SK-N-SH treated with all-trans-retinoic acid at 6 μM for 48 hours (cell line): ENCODE measurements around the gene MPC1.

Experiments
- ATAC-seq: fragments of 200-7000 bp; cut with Tn5 transposase; 3 replicates; pipeline ENCODE4 v1.9.1; 2020; ENCODE audit warnings: mild to moderate bottlenecking, moderate library complexity
- BACH2 ChIP-seq: fragments of 250-450 bp; sonication (Bioruptor Pico); IDR thresholded peaks from 2 replicates; pipeline ENCODE4 v1.9.0; 2021; ENCODE audit warnings: mild to moderate bottlenecking, borderline replicate concordance
- CSDC2 ChIP-seq: fragments of 250-450 bp; sonication (Bioruptor Pico); IDR thresholded peaks from 2 replicates; pipeline ENCODE4 v1.5.0; 2020; ENCODE audit warnings: mild to moderate bottlenecking, moderate library complexity
- ESRRG ChIP-seq: fragments of 250-450 bp; sonication (Bioruptor Pico); IDR thresholded peaks from 2 replicates; pipeline ENCODE4 v1.6.1; 2021; ENCODE audit warnings: mild to moderate bottlenecking
- GLIS3 ChIP-seq: fragments of 250-450 bp; sonication (Bioruptor Pico); IDR thresholded peaks from 2 replicates; pipeline ENCODE4 v1.5.0; 2020; ENCODE audit warnings: mild to moderate bottlenecking, moderate library complexity
- ISL1 ChIP-seq: fragments of 250-450 bp; sonication (Bioruptor Pico); IDR thresholded peaks from 2 replicates; pipeline ENCODE4 v2.1.2; 2022; ENCODE audit warnings: mild to moderate bottlenecking, moderate library complexity
- RARB ChIP-seq: fragments of 250-450 bp; sonication (Bioruptor Pico); IDR thresholded peaks from 2 replicates; pipeline ENCODE4 v1.8.0; 2021; ENCODE audit warnings: mild to moderate bottlenecking, moderate library complexity
- SNAI2 ChIP-seq: fragments of 250-450 bp; sonication (Bioruptor Pico); IDR thresholded peaks from 2 replicates; pipeline ENCODE4 v1.5.0; 2020; ENCODE audit warnings: mild to moderate bottlenecking, moderate library complexity
- TOX ChIP-seq: fragments of 250-450 bp; sonication (Bioruptor Pico); IDR thresholded peaks from 2 replicates; pipeline ENCODE4 v1.8.0; 2021; ENCODE audit warnings: mild to moderate bottlenecking, moderate library complexity, borderline replicate concordance
- ZC3H10 ChIP-seq: fragments of 250-450 bp; sonication (Bioruptor Pico); IDR thresholded peaks from 2 replicates; pipeline ENCODE4 v1.5.1; 2021; ENCODE audit warnings: mild to moderate bottlenecking, moderate library complexity
- ZFP3 ChIP-seq: fragments of 250-450 bp; sonication (Bioruptor Pico); IDR thresholded peaks from 2 replicates; pipeline ENCODE4 v1.5.0; 2020; ENCODE audit warnings: mild to moderate bottlenecking, moderate library complexity
- ZFP30 ChIP-seq: fragments of 450-650 bp; formaldehyde crosslinking; IDR thresholded peaks from 2 replicates; pipeline ENCODE4 v1.5.0; 2022; ENCODE audit warnings: mild to moderate bottlenecking, moderate library complexity
- ZNF565 ChIP-seq: fragments of 450-650 bp; formaldehyde crosslinking; conservative IDR thresholded peaks from 2 replicates; pipeline ENCODE4 v1.5.0; 2020; ENCODE audit warnings: low read depth, mild to moderate bottlenecking, moderate library complexity
- ZNF70 ChIP-seq: fragments of 450-650 bp; formaldehyde crosslinking; IDR thresholded peaks from 2 replicates; pipeline ENCODE4 v1.5.0; 2020; ENCODE audit warnings: mild to moderate bottlenecking, moderate library complexity
- ZNF8 ChIP-seq: fragments of 450-650 bp; formaldehyde crosslinking; IDR thresholded peaks from 2 replicates; pipeline ENCODE4 v1.5.0; 2020; ENCODE audit warnings: mild to moderate bottlenecking, moderate library complexity
- TF ChIP-seq, protein P1 (sequence below): fragments of 250-450 bp; sonication (Bioruptor Pico); IDR thresholded peaks from 2 replicates; pipeline ENCODE4 v1.5.0; 2020; ENCODE audit warnings: mild to moderate bottlenecking, moderate library complexity
- TF ChIP-seq, protein P2 (sequence below): fragments of 250-450 bp; sonication (Bioruptor Pico); IDR thresholded peaks from 2 replicates; pipeline ENCODE4 v1.8.0; 2021; ENCODE audit warnings: low read depth, mild to moderate bottlenecking, moderate library complexity, borderline replicate concordance
- TF ChIP-seq, protein P3 (sequence below): fragments of 250-450 bp; sonication (Bioruptor Pico); IDR thresholded peaks from 2 replicates; pipeline ENCODE4 v1.5.1; 2020; ENCODE audit warnings: low read depth, mild to moderate bottlenecking, moderate library complexity
- TF ChIP-seq, protein P4 (sequence below): fragments of 250-450 bp; sonication (Bioruptor Pico); IDR thresholded peaks from 2 replicates; pipeline ENCODE4 v1.5.1; 2021; ENCODE audit warnings: mild to moderate bottlenecking, moderate library complexity

The MPC1 gene

DNA sequence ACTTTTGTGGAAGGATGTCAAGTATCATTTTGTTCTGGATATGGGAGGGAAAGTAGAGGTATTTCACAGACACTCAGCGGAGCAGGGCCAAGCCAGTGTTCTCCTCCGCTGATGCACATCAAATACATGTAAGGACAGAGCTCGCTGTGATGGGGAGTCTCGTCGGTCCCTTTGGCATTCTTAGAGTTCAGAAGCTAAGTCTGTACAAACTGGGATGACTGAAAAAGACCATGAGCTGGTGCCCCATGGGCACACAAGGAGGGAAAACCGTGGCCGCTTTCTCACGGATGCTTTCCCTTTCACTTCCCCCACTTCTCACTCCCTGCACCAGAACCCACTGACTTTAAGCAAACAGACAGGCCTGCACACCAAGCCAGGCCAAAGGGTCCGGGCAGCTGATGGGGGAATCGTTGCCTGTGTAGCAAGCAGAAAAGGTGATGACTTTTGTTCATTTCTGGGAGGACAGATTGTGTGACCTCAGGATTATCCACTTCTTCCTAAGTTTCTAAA, 27.7 kb upstream of the MPC1 start (continued):
- TF ChIP-seq, protein P1, sequence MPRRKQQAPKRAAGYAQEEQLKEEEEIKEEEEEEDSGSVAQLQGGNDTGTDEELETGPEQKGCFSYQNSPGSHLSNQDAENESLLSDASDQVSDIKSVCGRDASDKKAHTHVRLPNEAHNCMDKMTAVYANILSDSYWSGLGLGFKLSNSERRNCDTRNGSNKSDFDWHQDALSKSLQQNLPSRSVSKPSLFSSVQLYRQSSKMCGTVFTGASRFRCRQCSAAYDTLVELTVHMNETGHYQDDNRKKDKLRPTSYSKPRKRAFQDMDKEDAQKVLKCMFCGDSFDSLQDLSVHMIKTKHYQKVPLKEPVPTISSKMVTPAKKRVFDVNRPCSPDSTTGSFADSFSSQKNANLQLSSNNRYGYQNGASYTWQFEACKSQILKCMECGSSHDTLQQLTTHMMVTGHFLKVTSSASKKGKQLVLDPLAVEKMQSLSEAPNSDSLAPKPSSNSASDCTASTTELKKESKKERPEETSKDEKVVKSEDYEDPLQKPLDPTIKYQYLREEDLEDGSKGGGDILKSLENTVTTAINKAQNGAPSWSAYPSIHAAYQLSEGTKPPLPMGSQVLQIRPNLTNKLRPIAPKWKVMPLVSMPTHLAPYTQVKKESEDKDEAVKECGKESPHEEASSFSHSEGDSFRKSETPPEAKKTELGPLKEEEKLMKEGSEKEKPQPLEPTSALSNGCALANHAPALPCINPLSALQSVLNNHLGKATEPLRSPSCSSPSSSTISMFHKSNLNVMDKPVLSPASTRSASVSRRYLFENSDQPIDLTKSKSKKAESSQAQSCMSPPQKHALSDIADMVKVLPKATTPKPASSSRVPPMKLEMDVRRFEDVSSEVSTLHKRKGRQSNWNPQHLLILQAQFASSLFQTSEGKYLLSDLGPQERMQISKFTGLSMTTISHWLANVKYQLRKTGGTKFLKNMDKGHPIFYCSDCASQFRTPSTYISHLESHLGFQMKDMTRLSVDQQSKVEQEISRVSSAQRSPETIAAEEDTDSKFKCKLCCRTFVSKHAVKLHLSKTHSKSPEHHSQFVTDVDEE (CRISPR knock-in tag) = no peak
- TF ChIP-seq ZNF8 (CRISPR knock-in tag) (no peak), GLIS3 (CRISPR knock-in tag) (no peak), ZNF565 (CRISPR knock-in tag) (no peak), ESRRG (no peak), ISL1 (CRISPR knock-in tag) (no peak), RARB (CRISPR knock-in tag) (no peak), TOX (CRISPR knock-in tag) (no peak)
- TF ChIP-seq, protein P2, sequence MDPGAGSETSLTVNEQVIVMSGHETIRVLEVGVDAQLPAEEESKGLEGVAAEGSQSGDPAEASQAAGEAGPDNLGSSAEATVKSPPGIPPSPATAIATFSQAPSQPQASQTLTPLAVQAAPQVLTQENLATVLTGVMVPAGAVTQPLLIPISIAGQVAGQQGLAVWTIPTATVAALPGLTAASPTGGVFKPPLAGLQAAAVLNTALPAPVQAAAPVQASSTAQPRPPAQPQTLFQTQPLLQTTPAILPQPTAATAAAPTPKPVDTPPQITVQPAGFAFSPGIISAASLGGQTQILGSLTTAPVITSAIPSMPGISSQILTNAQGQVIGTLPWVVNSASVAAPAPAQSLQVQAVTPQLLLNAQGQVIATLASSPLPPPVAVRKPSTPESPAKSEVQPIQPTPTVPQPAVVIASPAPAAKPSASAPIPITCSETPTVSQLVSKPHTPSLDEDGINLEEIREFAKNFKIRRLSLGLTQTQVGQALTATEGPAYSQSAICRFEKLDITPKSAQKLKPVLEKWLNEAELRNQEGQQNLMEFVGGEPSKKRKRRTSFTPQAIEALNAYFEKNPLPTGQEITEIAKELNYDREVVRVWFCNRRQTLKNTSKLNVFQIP = no peak

DNA sequence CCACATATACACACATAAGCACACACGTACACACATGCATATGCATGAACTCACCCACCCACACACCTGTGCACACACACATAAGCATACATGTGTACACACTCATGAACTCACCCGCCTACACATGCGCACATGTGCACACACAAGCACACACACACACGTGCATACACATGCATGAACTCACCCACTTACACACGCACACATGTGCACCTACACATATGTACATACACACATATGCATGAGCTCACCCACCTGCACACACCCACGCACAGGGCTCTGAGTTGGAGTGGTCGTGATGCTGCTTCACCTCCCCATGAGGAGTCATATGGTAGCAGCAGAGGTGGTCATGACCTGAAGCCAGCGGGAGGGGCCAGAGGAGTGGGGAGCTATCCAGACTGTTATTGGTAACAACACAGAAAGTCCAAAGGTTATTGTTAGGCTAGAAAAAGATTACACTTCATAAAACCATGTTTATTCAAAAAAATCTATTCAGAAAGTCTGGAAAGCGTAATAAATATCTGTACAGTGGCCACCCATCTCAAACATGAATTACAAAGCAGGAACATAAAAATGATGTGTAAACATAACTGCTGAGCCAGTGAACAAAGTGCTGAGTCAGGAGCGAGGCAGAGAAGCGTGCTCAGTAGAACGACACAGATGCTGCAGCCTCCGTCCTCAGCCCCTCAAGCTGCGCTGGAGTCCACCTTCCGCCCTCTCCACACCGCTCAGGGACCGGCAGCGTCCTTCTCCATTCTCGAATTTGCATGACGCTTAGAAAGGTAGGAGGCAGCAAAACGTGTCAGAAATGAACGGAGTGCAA, 26.4 kb upstream of the MPC1 start:
- no peak for TF ChIP-seq ZFP30
- TF ChIP-seq CSDC2 (CRISPR knock-in tag) = no peak
- TF ChIP-seq, protein P1 (CRISPR knock-in tag) = no peak
- no peak for TF ChIP-seq ZNF565 (CRISPR knock-in tag)
- no peak for TF ChIP-seq ESRRG
- TF ChIP-seq ZNF8 (CRISPR knock-in tag) = no peak
- no peak for TF ChIP-seq ZNF70 (CRISPR knock-in tag)
- TF ChIP-seq, protein P3, sequence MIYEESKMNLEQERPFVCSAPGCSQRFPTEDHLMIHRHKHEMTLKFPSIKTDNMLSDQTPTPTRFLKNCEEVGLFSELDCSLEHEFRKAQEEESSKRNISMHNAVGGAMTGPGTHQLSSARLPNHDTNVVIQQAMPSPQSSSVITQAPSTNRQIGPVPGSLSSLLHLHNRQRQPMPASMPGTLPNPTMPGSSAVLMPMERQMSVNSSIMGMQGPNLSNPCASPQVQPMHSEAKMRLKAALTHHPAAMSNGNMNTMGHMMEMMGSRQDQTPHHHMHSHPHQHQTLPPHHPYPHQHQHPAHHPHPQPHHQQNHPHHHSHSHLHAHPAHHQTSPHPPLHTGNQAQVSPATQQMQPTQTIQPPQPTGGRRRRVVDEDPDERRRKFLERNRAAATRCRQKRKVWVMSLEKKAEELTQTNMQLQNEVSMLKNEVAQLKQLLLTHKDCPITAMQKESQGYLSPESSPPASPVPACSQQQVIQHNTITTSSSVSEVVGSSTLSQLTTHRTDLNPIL (CRISPR knock-in tag) = no peak
- TF ChIP-seq SNAI2 (CRISPR knock-in tag) = no peak
- TF ChIP-seq BACH2 (CRISPR knock-in tag) = no peak
- TF ChIP-seq, protein P4, sequence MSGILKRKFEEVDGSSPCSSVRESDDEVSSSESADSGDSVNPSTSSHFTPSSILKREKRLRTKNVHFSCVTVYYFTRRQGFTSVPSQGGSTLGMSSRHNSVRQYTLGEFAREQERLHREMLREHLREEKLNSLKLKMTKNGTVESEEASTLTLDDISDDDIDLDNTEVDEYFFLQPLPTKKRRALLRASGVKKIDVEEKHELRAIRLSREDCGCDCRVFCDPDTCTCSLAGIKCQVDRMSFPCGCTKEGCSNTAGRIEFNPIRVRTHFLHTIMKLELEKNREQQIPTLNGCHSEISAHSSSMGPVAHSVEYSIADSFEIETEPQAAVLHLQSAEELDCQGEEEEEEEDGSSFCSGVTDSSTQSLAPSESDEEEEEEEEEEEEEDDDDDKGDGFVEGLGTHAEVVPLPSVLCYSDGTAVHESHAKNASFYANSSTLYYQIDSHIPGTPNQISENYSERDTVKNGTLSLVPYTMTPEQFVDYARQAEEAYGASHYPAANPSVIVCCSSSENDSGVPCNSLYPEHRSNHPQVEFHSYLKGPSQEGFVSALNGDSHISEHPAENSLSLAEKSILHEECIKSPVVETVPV (CRISPR knock-in tag) = no peak
- no peak for TF ChIP-seq RARB (CRISPR knock-in tag)
- TF ChIP-seq, protein P2 = no peak
- TF ChIP-seq ZFP3 (CRISPR knock-in tag) = no peak
- TF ChIP-seq ZC3H10 = no peak
- no peak for ATAC-seq
